ENCODE results near the gene ALG3. TPM values are rescaled to one million over a fixed set of nuclear protein-coding genes. Genes with fewer than 3 reads are reported as not detected.

Gene ALG3
- total RNA-seq, 1 experiment from 2014 or later = 72.7 TPM

GRCh38 chr3:184236033-184236410 lies 12.7 kb downstream of the ALG3 start:
- CTCF ChIA-PET = interaction anchor here (0.9 kb wide), 1 partner anchor 14 kb away, joined by 3 read pairs; the partner anchor contains the start of gene EEF1AKMT4
- intact Hi-C loops (cut with micrococcal nuclease; ENCODE audit: unreplicated experiment) = no loop called here
- no peaks in the 10 kb centered on the region; the same call in 1 of the 2 replicates for H3K4me1 ChIP-seq (ENCODE audit: control insufficient read depth, insufficient read depth, low read length)
- no peaks in the 10 kb centered on the region for H3K36me3 ChIP-seq (ENCODE audit: control insufficient read depth, insufficient read depth, low read length)
- peaks cover 7% of the 10 kb centered on the region; the same call in 1 of the 2 replicates for H3K27me3 ChIP-seq (ENCODE audit: control insufficient read depth, insufficient read depth, low read length)
- BruUV-seq (replicated peaks) = no TSS peak
- in situ Hi-C loops (cut with HindIII; ENCODE audit: low pct_unique_long_range_greater_than_20kb, low sequenced_read_pairs) = no loop called here
- POLR2A ChIA-PET = no interaction called here
- DNase-seq (ENCODE audit: low read depth, low spot score) = no peak
- ATAC-seq = no peak
- H3K27ac ChIP-seq (ENCODE audit: low read length) = no peak overlapping the region
- no peak overlapping the region for H3K4me3 ChIP-seq (ENCODE audit: low read depth in 2 of 2, low read length in 2 of 2)
- TF ChIP-seq CTCF (IDR thresholded peaks at IDR 0.05) (no peak), POLR2AphosphoS5 (IDR thresholded peaks at IDR 0.05; ENCODE audit: low read depth, low read length) (no peak), SIN3A (IDR thresholded peaks at IDR 0.05; ENCODE audit: borderline replicate concordance, insufficient read depth, low read depth, low read length) (no peak), REST (IDR thresholded peaks at IDR 0.05; ENCODE audit: insufficient read depth in 1 of 2, low read depth in 2 of 2, low read length in 1 of 2) (no peak), TCF7L2 (IDR thresholded peaks at IDR 0.05; ENCODE audit: low read depth, low read length) (no peak)
- H3K9me3 ChIP-seq (ENCODE audit: control insufficient read depth, insufficient read depth, low read depth, low read length) = no peaks in the 10 kb centered on the region

- intact Hi-C loops (cut with micrococcal nuclease; ENCODE audit: unreplicated experiment) (no loop called here), in situ Hi-C loops (cut with HindIII; ENCODE audit: low pct_unique_long_range_greater_than_20kb, low sequenced_read_pairs) (no loop called here)
- Histone ChIP-seq H3K4me1 (ENCODE audit: control insufficient read depth, insufficient read depth, low read length) (no peaks in the 10 kb centered on the region; the same call in 1 of the 2 replicates), H3K36me3 (ENCODE audit: control insufficient read depth, insufficient read depth, low read length) (no peaks in the 10 kb centered on the region), H3K9me3 (ENCODE audit: control insufficient read depth, insufficient read depth, low read depth, low read length) (no peaks in the 10 kb centered on the region), H3K27me3 (ENCODE audit: control insufficient read depth, insufficient read depth, low read length) (peaks cover 7% of the 10 kb centered on the region; the same call in 1 of the 2 replicates), H3K4me3 (ENCODE audit: low read depth in 2 of 2, low read length in 2 of 2) (no peak overlapping the region), H3K27ac (ENCODE audit: low read length) (no peak overlapping the region)
- DNase-seq (ENCODE audit: low read depth, low spot score) = no peak
- TF ChIP-seq SIN3A (IDR thresholded peaks at IDR 0.05; ENCODE audit: borderline replicate concordance, insufficient read depth, low read depth, low read length) (no peak), TCF7L2 (IDR thresholded peaks at IDR 0.05; ENCODE audit: low read depth, low read length) (no peak), CTCF (IDR thresholded peaks at IDR 0.05) (no peak), POLR2AphosphoS5 (IDR thresholded peaks at IDR 0.05; ENCODE audit: low read depth, low read length) (no peak), REST (IDR thresholded peaks at IDR 0.05; ENCODE audit: insufficient read depth in 1 of 2, low read depth in 2 of 2, low read length in 1 of 2) (no peak)
- ATAC-seq = no peak
- POLR2A ChIA-PET = no interaction called here
- CTCF ChIA-PET = no interaction called here
- BruUV-seq (replicated peaks) = no TSS peak
Observed at GRCh38 chr3:184235381-184236032, 13.3 kb downstream of the ALG3 start.

Measured in Panc1 (cell line).